SU-DHL-6 (cell line): ENCODE results near the gene MYO9A.

Experiments
- EZH2phosphoT487 ChIP-seq: fragments of 200-600 bp; sonication (generic), shearing (Covaris generic); conservative IDR thresholded peaks from 2 replicates; pipeline ENCODE4 v1.6.1; 2018; ENCODE audit warnings: mild to moderate bottlenecking, antibody characterized with exemption, low read length, moderate library complexity, mixed read lengths
- TF ChIP-seq, protein P1 (sequence below): fragments of 200-600 bp; sonication (generic); IDR thresholded peaks from one replicate; pipeline ENCODE4 v1.5.1; 2017; ENCODE audit warnings: antibody characterized with exemption, mild to moderate bottlenecking, low read length, moderate library complexity; ENCODE audit not compliant: insufficient read depth, poor library complexity, severe bottlenecking

GRCh38 chr15:71914092-71914491 is 203.9 kb downstream of the MYO9A start:
- TF ChIP-seq, protein P1, sequence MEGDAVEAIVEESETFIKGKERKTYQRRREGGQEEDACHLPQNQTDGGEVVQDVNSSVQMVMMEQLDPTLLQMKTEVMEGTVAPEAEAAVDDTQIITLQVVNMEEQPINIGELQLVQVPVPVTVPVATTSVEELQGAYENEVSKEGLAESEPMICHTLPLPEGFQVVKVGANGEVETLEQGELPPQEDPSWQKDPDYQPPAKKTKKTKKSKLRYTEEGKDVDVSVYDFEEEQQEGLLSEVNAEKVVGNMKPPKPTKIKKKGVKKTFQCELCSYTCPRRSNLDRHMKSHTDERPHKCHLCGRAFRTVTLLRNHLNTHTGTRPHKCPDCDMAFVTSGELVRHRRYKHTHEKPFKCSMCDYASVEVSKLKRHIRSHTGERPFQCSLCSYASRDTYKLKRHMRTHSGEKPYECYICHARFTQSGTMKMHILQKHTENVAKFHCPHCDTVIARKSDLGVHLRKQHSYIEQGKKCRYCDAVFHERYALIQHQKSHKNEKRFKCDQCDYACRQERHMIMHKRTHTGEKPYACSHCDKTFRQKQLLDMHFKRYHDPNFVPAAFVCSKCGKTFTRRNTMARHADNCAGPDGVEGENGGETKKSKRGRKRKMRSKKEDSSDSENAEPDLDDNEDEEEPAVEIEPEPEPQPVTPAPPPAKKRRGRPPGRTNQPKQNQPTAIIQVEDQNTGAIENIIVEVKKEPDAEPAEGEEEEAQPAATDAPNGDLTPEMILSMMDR: no peak
- no peak for TF ChIP-seq EZH2phosphoT487
